Ovary (tissue), 9 donors: ENCODE results near the gene ETS1. TPM values are rescaled to one million over a fixed set of nuclear protein-coding genes. Genes with fewer than 3 reads are reported as not detected.
A peak's percentile ranks its signal among the peaks of the same experiment; 100 is the strongest.

ENCODE experiments used
- DNase-seq, 5 donors: peaks; one replicate each; pipeline ENCODE4 v3.0.0-alpha.2; 2019 to 2020
- H3K27ac ChIP-seq, 2 donors: fragments of 200-600 bp; one replicate each; pipeline versions ENCODE4 v1.5.1 to v1.8.0; 2019 to 2022
- H3K27me3 ChIP-seq: fragments of 200-600 bp; one replicate; pipeline ENCODE4 v1.8.0; 2022
- H3K36me3 ChIP-seq: fragments of 200-600 bp; sonication (generic); one replicate; pipeline ENCODE4 v1.5.1; 2019
- H3K4me1 ChIP-seq: one replicate; pipeline ENCODE4 v1.8.1; 2013; ENCODE audit warnings: mild to moderate bottlenecking, moderate library complexity; ENCODE audit not compliant: insufficient read depth
- H3K4me3 ChIP-seq: fragments of 200-600 bp; sonication (generic); one replicate; pipeline ENCODE4 v1.5.1; 2017
- H3K9me3 ChIP-seq, 2 donors: fragments of 200-600 bp in 1 of 2; sonication (generic) in 1 of 2; one replicate each; pipeline versions ENCODE4 v1.5.1 to v1.8.1; 2013 to 2019; ENCODE audit warnings: mild to moderate bottlenecking in 1 of 2, moderate library complexity in 1 of 2
- EP300 ChIP-seq: sonication (generic); formaldehyde crosslinking; IDR thresholded peaks from one replicate; pipeline ENCODE4 v1.6.1; 2017; ENCODE audit warnings: antibody characterized with exemption
- POLR2A ChIP-seq: fragments of 450-650 bp; IDR thresholded peaks from one replicate; pipeline ENCODE4 v1.6.1; 2017; ENCODE audit warnings: antibody characterized with exemption, mild to moderate bottlenecking, moderate library complexity
- WGBS, 3 donors: extraction: QIAGEN DNeasy Blood & Tissue Kit in 1 of 3; methylation state at CpG; one replicate each; pipeline versions ENCODE4 v1.1.5 to v1.1.7; 2013 to 2017; 5-methylcytosine and 5-hydroxymethylcytosine counted together
- intact Hi-C, 4 donors: fragments of 100-400 bp; cut with DNase I; formaldehyde crosslinking; loops; one replicate each; pipeline versions ENCODE4 v1.11.0 to v1.15.1; 2022 to 2023
- polyA plus RNA-seq, 2 donors: library from polyadenylated mRNA; stranded (reverse); fragments of 200-250 nt in 1 of 2; fragments of 350-450 nt in 1 of 2; fragmentation: Illumina TruSeq in 1 of 2; extraction: RNeasy Lipid Tissue Mini Kit (QIAGEN cat#74804) in 1 of 2; gene quantifications; one replicate each; pipeline ENCODE4 v1.2.3, GENCODE V29; 2013 to 2014
- total RNA-seq, 7 donors: library from RNA; depleted of rRNA in 2 of 7; stranded (reverse); fragments of >200 nt in 2 of 7; fragmentation: NEBNext Ultra II Directional in 3 of 7; extraction: Animal tissue kit (Norgen Biotek cat#: 25700) in 3 of 7; gene quantifications; one replicate each; pipeline versions ENCODE4 v1.1.0 to v1.2.4, GENCODE V29; 2016 to 2023
- TF ChIP-seq, protein P1 (sequence below), 3 donors: fragments of 450-650 bp in 2 of 3; fragments of 200-600 bp in 1 of 3; IDR thresholded peaks; one replicate each; pipeline versions ENCODE4 v1.5.1 to v1.8.0; 2016 to 2022; ENCODE audit warnings: antibody characterized with exemption in 3 of 3, mild to moderate bottlenecking in 1 of 3
- donor health status: DM: no; HTN: no; CAD: no; lungs with moderate emphysema.
- donor health status: DM: no; HTN: no; CAD: no.
- donor health status: Bipolar disorder and iron deficiency.
- donor health status: DM: yes; HTN: yes; CAD: no.
- donor health status: DM: no; HTN: no; CAD: no.
- donor health status: DM: yes; HTN: yes; CAD: no.

The ETS1 gene
- total and polyA plus RNA-seq, 9 donors = 24.4 to 68.0 (median 40.4) TPM

DNA sequence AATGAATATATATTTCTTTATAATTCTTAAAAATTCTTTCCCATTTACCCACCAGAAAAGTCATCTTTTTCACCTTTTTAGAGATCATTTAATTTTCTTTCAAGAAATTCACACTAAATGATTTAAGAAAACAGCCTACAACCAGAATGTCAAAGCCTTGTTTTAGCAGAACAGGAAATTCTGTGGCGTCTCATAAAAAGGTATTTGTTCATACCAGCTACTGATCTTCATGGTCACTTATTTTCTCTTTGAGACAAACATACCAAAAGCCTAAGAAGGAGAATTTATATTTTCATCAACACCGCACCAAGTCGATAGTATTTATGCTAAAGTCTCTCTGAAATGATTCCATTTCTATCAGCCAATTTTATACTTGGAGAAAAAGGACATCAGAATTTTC is 105.3 kb downstream of the ETS1 start:
- Histone ChIP-seq H3K4me3 (no peak overlapping the region), H3K9me3 (no peaks in the 10 kb centered on the region), H3K4me1 (peaks cover 27% of the 10 kb centered on the region), H3K36me3 (no peaks in the 10 kb centered on the region), H3K27ac (peak overlapping the region in 1 of 2 donors; percentile 87), H3K27me3 (no peaks in the 10 kb centered on the region)
- TF ChIP-seq, protein P1, sequence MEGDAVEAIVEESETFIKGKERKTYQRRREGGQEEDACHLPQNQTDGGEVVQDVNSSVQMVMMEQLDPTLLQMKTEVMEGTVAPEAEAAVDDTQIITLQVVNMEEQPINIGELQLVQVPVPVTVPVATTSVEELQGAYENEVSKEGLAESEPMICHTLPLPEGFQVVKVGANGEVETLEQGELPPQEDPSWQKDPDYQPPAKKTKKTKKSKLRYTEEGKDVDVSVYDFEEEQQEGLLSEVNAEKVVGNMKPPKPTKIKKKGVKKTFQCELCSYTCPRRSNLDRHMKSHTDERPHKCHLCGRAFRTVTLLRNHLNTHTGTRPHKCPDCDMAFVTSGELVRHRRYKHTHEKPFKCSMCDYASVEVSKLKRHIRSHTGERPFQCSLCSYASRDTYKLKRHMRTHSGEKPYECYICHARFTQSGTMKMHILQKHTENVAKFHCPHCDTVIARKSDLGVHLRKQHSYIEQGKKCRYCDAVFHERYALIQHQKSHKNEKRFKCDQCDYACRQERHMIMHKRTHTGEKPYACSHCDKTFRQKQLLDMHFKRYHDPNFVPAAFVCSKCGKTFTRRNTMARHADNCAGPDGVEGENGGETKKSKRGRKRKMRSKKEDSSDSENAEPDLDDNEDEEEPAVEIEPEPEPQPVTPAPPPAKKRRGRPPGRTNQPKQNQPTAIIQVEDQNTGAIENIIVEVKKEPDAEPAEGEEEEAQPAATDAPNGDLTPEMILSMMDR (IDR thresholded peaks at IDR 0.05) = no peak
- TF ChIP-seq POLR2A = no peak
- no peak for TF ChIP-seq EP300
- WGBS, 3 donors = 87 to 92% (median 89%) methylated on average over 3 of the region's 3 CpGs
- DNase-seq = no peak
- intact Hi-C loops = no loop called here

DNA sequence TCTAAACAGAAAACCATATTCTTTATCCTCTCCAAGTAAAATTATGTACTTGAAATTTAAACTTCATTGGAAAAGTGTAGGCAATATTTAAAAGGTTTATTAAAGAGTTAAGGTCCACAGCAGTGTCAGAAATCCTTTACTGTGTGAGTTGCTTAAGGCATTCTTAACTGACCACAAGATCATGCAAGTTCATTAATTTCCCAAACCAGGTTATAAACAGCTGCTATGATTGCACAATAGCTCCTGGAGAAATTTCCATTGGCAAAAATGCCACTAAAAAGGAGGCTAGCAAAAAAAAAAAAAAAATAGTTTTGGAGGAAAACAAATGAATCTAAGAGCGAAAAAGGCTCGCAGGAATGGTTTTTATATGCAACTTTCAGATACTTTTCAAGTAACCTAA is 106.2 kb downstream of the ETS1 start:
- Histone ChIP-seq H3K36me3 (no peaks in the 10 kb centered on the region), H3K27ac (peak overlapping the region in 1 of 2 donors; percentile 87), H3K4me1 (peaks cover 27% of the 10 kb centered on the region)

DNA sequence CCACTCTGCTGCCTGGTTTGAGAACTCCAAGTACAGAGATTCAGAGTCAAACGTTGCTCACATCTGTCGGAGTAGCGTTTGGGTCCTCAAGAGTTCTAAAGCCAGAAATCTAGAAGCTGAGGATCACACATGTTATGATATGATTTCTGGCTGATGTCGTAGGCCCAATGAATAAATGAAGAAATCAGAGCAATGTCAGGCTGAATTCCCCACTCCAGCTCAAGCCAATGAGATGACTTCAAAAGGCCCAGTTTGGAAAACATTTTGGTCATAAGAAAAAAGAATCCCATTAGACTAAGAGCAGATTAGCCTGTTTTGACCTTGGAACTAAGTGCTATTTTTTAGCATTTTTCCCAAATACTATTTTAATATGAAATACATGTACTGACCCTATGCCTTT is 106.7 kb downstream of the ETS1 start:
- no peak for DNase-seq
- no peak overlapping the region for H3K4me3 ChIP-seq
- H3K9me3 ChIP-seq = no peaks in the 10 kb centered on the region
- 11 to 27% (median 27%) methylated on average over 4 of the region's 4 CpGs for WGBS, 3 donors
- H3K27ac ChIP-seq = peak overlapping the region in 1 of 2 donors; percentile 87
- intact Hi-C loops = no loop called here
- peaks cover 27% of the 10 kb centered on the region for H3K4me1 ChIP-seq
- no peak for TF ChIP-seq POLR2A
- TF ChIP-seq, protein P1 (IDR thresholded peaks at IDR 0.05) = no peak
- no peak for TF ChIP-seq EP300
- H3K27me3 ChIP-seq = no peaks in the 10 kb centered on the region
- no peaks in the 10 kb centered on the region for H3K36me3 ChIP-seq

More for the DNA sequence above, 106.2 kb downstream of the ETS1 start:
- TF ChIP-seq POLR2A (peak; percentile 10), EP300 (peak; percentile 71)
- TF ChIP-seq, protein P1 (IDR thresholded peaks at IDR 0.05) = no peak
- WGBS, 3 donors = 11 to 19% (median 14%) methylated on average over 2 of the region's 2 CpGs
- DNase-seq = no peak
- no peak overlapping the region for H3K4me3 ChIP-seq
- intact Hi-C loops = no loop called here
- H3K27me3 ChIP-seq = no peaks in the 10 kb centered on the region
- H3K9me3 ChIP-seq = no peaks in the 10 kb centered on the region

DNA sequence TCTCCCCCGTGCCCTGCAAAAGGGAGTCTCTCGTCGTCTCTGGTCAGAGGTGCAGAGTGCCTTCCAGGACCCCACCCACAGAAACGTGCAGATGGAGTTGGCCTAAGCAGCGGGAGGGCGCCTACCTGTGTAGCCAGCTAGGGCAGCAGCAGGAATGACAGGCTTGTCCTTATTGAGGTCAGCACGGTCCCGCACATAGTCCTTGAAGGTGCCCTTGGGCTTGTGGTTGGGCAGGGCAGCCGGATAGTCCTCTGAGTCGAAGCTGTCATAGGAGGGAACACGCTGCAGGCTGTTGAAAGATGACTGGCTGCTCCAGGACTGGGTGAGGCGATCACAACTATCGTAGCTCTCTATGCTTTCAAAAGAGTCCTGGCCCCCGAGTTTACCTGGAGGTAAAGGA is 107.3 kb downstream of the ETS1 start:
- 78 to 89% (median 81%) methylated on average over 14 of the region's 14 CpGs for WGBS, 3 donors
- TF ChIP-seq POLR2A (no peak), EP300 (no peak)
- TF ChIP-seq, protein P1 (IDR thresholded peaks at IDR 0.05) = no peak
- H3K36me3 ChIP-seq = no peaks in the 10 kb centered on the region
- H3K27ac ChIP-seq = peak overlapping the region; percentile 16 to 87
- H3K27me3 ChIP-seq = no peaks in the 10 kb centered on the region
- peaks cover 27% of the 10 kb centered on the region for H3K4me1 ChIP-seq
- no peaks in the 10 kb centered on the region for H3K9me3 ChIP-seq
- no peak for DNase-seq
- H3K4me3 ChIP-seq = no peak overlapping the region
- intact Hi-C loops = no loop called here
